Keratinocyte (primary cell): Measurements from ENCODE around the gene USB1.

Experiments
- CTCF ChIP-seq, 3 experiments: IDR thresholded peaks in 1 of 3; conservative IDR thresholded peaks in 1 of 3; optimal IDR thresholded peaks in 1 of 3; 2 replicates in 2 of 3; 3 replicates in 1 of 3; pipeline versions ENCODE3 to v1.5.1; 2011; ENCODE audit warnings: low read length in 3 of 3, mild to moderate bottlenecking in 3 of 3, moderate library complexity in 2 of 3, control low read depth in 1 of 3, inconsistent platforms in 1 of 3; ENCODE audit not compliant: insufficient read depth in 2 of 3; ENCODE audit errors: extremely low read depth in 1 of 3
- EZH2 ChIP-seq: IDR thresholded peaks from one replicate; pipeline ENCODE4 v1.6.1; 2012; ENCODE audit warnings: inconsistent platforms, mild to moderate bottlenecking, low read length, moderate library complexity

- no peak for TF ChIP-seq CTCF (optimal IDR thresholded peaks at IDR 0.05 in 1 of 3, IDR thresholded peaks at IDR 0.05 in 1 of 3, conservative IDR thresholded peaks at IDR 0.05 in 1 of 3; ENCODE audit: extremely low read depth in 1 of 3, insufficient read depth in 2 of 3, low read length in 3 of 3)
- no peak for TF ChIP-seq EZH2
Observed at GRCh38 chr16:57964157-57964700, 37.0 kb upstream of the USB1 start.
